Breast epithelium (tissue), 4 donors: ENCODE data around the gene UTP25. TPM values are rescaled to one million over a fixed set of nuclear protein-coding genes. Genes with fewer than 3 reads are reported as not detected.

Experiments used
- DNase-seq, 2 donors: peaks; one replicate each; pipeline ENCODE4 v3.0.0-alpha.2; 2019; ENCODE audit warnings: low spot score in 2 of 2
- H3K27ac ChIP-seq, 2 donors: fragments of 200-600 bp; sonication (generic) in 1 of 2; one replicate each; pipeline ENCODE4 v1.5.1; 2016 to 2019; ENCODE audit warnings: mild to moderate bottlenecking in 1 of 2
- H3K27me3 ChIP-seq, 2 donors: fragments of 200-600 bp; sonication (generic) in 1 of 2; one replicate each; pipeline versions ENCODE4 v1.5.1 to v1.6.0; 2017 to 2019; ENCODE audit warnings: control low read depth in 1 of 2, mild to moderate bottlenecking in 1 of 2
- H3K36me3 ChIP-seq: fragments of 200-600 bp; one replicate; pipeline ENCODE4 v1.5.1; 2019
- H3K4me1 ChIP-seq, 2 donors: fragments of 200-600 bp; sonication (generic); one replicate each; pipeline ENCODE4 v1.5.1; 2016 to 2019; ENCODE audit warnings: control low read depth in 1 of 2
- H3K4me3 ChIP-seq, 3 donors: fragments of 200-600 bp; sonication (generic); 1 replicate in 2 of 3; 2 replicates in 1 of 3; pipeline ENCODE4 v1.5.1; 2016 to 2019; ENCODE audit warnings: mild to moderate bottlenecking in 3 of 3, moderate library complexity in 2 of 3
- H3K9me3 ChIP-seq, 2 donors: fragments of 200-600 bp; sonication (generic) in 1 of 2; one replicate each; pipeline ENCODE4 v1.5.1; 2016 to 2019; ENCODE audit warnings: control low read depth in 1 of 2
- POLR2A ChIP-seq: fragments of 450-650 bp; IDR thresholded peaks from one replicate; pipeline ENCODE4 v1.6.1; 2016; ENCODE audit warnings: antibody characterized with exemption, mild to moderate bottlenecking, moderate library complexity
- POLR2AphosphoS5 ChIP-seq, 3 donors: sonication (generic); formaldehyde crosslinking; IDR thresholded peaks; one replicate each; pipeline ENCODE4 v1.6.1; 2017; ENCODE audit warnings: antibody characterized with exemption in 3 of 3
- intact Hi-C: fragments of 100-400 bp; cut with DNase I; formaldehyde crosslinking; loops from one replicate; pipeline ENCODE4 v1.15.1; 2023; ENCODE audit warnings: low total_unique reads
- total RNA-seq, 3 donors: library from RNA; depleted of rRNA; stranded (reverse); fragments of >200 nt; gene quantifications; one replicate each; pipeline ENCODE4 v1.1.0, GENCODE V29; 2016
- TF ChIP-seq, protein P1 (sequence below), 3 donors: fragments of 450-650 bp; IDR thresholded peaks; one replicate each; pipeline ENCODE4 v1.5.1; 2016 to 2017; ENCODE audit warnings: antibody characterized with exemption in 3 of 3, mild to moderate bottlenecking in 3 of 3, moderate library complexity in 3 of 3

The UTP25 gene
- total RNA-seq, 3 donors from 2014 or later, result 6.4 to 15.5 (median 11.1) TPM

DNA sequence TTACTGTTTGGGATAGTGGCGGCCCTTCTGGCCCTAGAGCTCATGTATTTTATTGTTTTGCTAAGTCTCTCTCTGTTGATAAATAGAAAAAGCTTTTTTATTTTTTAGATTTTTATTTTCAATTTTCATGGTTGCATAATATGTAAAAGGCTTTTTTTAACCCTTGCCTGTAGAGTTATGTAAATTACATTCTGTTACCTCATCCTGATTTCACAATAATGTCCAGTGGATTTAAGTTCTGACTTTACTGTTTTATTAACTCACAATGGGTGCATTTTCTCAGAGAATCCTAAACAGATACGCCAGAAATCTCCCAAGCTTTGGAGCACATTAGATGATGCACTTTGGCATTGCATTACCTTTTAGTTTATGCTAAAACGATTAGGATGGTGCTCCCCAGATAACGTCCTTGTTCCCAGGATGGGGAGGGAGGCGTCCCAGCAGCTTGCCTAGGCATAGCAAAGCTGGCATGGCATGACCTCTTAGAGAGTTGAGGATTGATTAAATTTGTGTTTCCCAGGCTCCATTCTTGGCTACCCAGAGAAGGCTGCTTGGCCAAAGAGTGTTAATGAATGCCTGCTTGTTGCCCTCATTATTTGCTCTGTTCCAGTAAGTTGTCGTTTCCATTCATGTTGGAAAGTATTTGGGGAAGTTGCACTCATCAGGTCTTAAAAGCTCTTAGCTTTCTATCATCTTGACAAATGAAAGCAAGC, 17.1 kb downstream of the UTP25 start:
- peaks cover 6% of the 10 kb centered on the region for H3K36me3 ChIP-seq
- H3K9me3 ChIP-seq, result no peaks in the 10 kb centered on the region
- no peaks in the 10 kb centered on the region for H3K27me3 ChIP-seq
- H3K27ac ChIP-seq, result no peak overlapping the region
- no peaks in the 10 kb centered on the region for H3K4me1 ChIP-seq
- DNase-seq, result no peak
- H3K4me3 ChIP-seq, result no peak overlapping the region
- intact Hi-C loops, result loop anchor here (5.0 kb wide), 1 partner anchor 748 kb away; no protein-coding TSS in a partner anchor
- TF ChIP-seq POLR2AphosphoS5 (IDR thresholded peaks at IDR 0.05) (no peak), POLR2A (no peak)
- TF ChIP-seq, protein P1, sequence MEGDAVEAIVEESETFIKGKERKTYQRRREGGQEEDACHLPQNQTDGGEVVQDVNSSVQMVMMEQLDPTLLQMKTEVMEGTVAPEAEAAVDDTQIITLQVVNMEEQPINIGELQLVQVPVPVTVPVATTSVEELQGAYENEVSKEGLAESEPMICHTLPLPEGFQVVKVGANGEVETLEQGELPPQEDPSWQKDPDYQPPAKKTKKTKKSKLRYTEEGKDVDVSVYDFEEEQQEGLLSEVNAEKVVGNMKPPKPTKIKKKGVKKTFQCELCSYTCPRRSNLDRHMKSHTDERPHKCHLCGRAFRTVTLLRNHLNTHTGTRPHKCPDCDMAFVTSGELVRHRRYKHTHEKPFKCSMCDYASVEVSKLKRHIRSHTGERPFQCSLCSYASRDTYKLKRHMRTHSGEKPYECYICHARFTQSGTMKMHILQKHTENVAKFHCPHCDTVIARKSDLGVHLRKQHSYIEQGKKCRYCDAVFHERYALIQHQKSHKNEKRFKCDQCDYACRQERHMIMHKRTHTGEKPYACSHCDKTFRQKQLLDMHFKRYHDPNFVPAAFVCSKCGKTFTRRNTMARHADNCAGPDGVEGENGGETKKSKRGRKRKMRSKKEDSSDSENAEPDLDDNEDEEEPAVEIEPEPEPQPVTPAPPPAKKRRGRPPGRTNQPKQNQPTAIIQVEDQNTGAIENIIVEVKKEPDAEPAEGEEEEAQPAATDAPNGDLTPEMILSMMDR (IDR thresholded peaks at IDR 0.05), result no peak

- no peaks in the 10 kb centered on the region for H3K4me1 ChIP-seq
- no peak overlapping the region for H3K27ac ChIP-seq
- no peaks in the 10 kb centered on the region for H3K27me3 ChIP-seq
- no peak overlapping the region for H3K4me3 ChIP-seq
- peaks cover 6% of the 10 kb centered on the region for H3K36me3 ChIP-seq
- TF ChIP-seq, protein P1 (IDR thresholded peaks at IDR 0.05), result no peak
- TF ChIP-seq POLR2AphosphoS5 (IDR thresholded peaks at IDR 0.05), result no peak
- TF ChIP-seq POLR2A, result no peak
- H3K9me3 ChIP-seq, result no peaks in the 10 kb centered on the region
- no peak for DNase-seq
- intact Hi-C loops, result loop anchor here (5.0 kb wide), 1 partner anchor 748 kb away; no protein-coding TSS in a partner anchor
These were observed 17.6 kb downstream of the UTP25 start for GRCh38 chr1:209845408-209845725.

- Histone ChIP-seq H3K4me3 (no peak overlapping the region), H3K36me3 (peaks cover 6% of the 10 kb centered on the region), H3K9me3 (no peaks in the 10 kb centered on the region), H3K27me3 (no peaks in the 10 kb centered on the region), H3K4me1 (no peaks in the 10 kb centered on the region), H3K27ac (no peak overlapping the region)
- intact Hi-C loops, result loop anchor here (5.0 kb wide), 1 partner anchor 752 kb away; no protein-coding TSS in a partner anchor
- TF ChIP-seq POLR2AphosphoS5 (IDR thresholded peaks at IDR 0.05) (no peak), POLR2A (no peak)
- TF ChIP-seq, protein P1 (IDR thresholded peaks at IDR 0.05), result no peak
- DNase-seq, result no peak
These were observed 21.6 kb downstream of the UTP25 start for GRCh38 chr1:209849388-209849787.

- Histone ChIP-seq H3K27ac (no peak overlapping the region), H3K4me3 (no peak overlapping the region), H3K27me3 (no peaks in the 10 kb centered on the region), H3K4me1 (no peaks in the 10 kb centered on the region), H3K36me3 (peaks cover 6% of the 10 kb centered on the region), H3K9me3 (no peaks in the 10 kb centered on the region)
- peak in 1 of 2 donors; percentile 24 for DNase-seq
- no peak for TF ChIP-seq POLR2AphosphoS5 (IDR thresholded peaks at IDR 0.05)
- TF ChIP-seq, protein P1 (IDR thresholded peaks at IDR 0.05), result peak in 2 of 3 donors; percentile 23 to 25
- intact Hi-C loops, result no loop called here
These were observed 22.7 kb downstream of the UTP25 start for GRCh38 chr1:209850342-209850979.

DNA sequence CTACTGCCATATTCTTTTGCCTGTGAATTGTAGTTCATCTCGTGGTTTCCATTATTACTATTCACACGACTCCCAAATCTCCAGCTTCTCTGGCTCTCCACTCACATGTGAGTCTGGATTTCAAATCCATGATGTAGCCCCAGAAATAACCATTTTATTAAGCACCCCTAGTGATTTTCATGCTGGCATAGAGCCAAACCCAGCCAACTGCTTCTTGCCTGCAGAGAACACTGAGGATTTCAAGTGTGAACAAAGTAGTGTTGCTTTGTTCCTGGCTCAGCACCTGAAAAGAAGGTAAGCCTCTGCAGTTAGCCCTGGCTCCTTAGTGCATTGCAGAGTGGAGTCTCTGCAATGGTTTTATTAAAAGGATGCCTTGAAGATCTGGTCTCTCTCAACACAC, 25.9 kb downstream of the UTP25 start:
- DNase-seq, result no peak
- H3K27ac ChIP-seq, result no peak overlapping the region
- no peaks in the 10 kb centered on the region for H3K4me1 ChIP-seq
- intact Hi-C loops, result no loop called here
- no peaks in the 10 kb centered on the region for H3K27me3 ChIP-seq
- no peak for TF ChIP-seq POLR2AphosphoS5 (IDR thresholded peaks at IDR 0.05)
- TF ChIP-seq, protein P1 (IDR thresholded peaks at IDR 0.05), result no peak
- no peak for TF ChIP-seq POLR2A
- no peaks in the 10 kb centered on the region for H3K9me3 ChIP-seq
- peaks cover 6% of the 10 kb centered on the region for H3K36me3 ChIP-seq
- no peak overlapping the region for H3K4me3 ChIP-seq
